IPS-18c (cell line): ENCODE results near the gene FBXO31.
"Not testable (repeated sequence)": the region's sequence is repeated elsewhere in the genome, so short reads cannot be mapped to it uniquely, and the experiment has no call there.

ENCODE experiments used
- H3K4me3 ChIP-seq: 2 replicates; pipeline ENCODE4 v1.7.0; 2013; ENCODE audit warnings: low read depth, mild to moderate bottlenecking, low read length, moderate library complexity; ENCODE audit not compliant: insufficient read depth
- H3K9me3 ChIP-seq: one replicate; pipeline ENCODE4 v1.6.1; 2013; ENCODE audit warnings: mild to moderate bottlenecking, low read length, moderate library complexity; ENCODE audit not compliant: control insufficient read depth, insufficient read depth

Gene FBXO31

GRCh38 chr16:87371261-87371866 lies 12.2 kb downstream of the FBXO31 start:
- H3K4me3 ChIP-seq, result no peak overlapping the region
- H3K9me3 ChIP-seq, result peaks cover 2% of the 10 kb centered on the region

DNA sequence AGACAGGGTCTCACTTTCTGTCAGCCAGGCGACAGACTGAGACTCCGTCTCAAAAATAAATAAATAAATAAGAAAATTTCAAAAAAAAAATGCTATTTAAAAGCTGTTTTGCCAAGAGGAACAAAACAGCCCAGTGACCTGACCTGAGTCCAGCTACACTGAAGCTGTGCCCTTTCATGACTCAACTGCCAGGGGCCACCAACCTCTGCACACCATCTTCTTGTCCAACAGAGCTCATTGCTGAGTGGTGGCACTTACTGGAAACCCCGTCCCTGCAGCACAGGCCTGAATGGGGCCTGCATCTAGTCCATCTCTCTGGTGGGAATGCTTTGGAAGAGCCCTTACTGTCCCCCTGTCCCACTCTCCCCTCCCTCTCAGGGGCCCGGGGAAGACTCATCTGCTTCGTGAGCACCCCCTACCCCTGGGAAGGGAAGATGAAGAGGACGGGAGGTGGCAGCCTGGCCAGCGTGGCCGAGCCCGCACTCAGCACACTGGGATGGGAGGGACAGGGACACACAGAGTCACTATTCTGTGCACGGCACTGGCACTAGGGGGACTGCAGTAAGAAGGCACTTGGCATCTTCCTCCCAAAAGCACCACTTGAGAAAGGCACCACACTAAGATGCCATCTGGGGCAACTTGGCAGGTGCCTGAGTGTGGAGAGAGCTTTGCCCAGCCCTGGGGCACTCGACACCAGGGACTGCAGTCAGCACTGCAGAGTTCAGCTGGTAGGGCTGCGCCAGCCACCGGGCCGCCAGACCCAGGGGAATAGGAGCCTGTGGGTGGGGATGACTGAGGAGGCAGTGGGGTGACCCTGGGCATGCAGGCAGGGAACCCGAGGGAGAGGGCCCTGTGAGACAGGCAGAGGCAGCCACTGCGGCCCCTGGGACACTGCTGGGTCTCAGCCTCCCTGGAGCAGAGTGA lies 13.5 kb downstream of the FBXO31 start:
- H3K4me3 ChIP-seq, result no peak overlapping the region
- peaks cover 2% of the 10 kb centered on the region for H3K9me3 ChIP-seq

DNA sequence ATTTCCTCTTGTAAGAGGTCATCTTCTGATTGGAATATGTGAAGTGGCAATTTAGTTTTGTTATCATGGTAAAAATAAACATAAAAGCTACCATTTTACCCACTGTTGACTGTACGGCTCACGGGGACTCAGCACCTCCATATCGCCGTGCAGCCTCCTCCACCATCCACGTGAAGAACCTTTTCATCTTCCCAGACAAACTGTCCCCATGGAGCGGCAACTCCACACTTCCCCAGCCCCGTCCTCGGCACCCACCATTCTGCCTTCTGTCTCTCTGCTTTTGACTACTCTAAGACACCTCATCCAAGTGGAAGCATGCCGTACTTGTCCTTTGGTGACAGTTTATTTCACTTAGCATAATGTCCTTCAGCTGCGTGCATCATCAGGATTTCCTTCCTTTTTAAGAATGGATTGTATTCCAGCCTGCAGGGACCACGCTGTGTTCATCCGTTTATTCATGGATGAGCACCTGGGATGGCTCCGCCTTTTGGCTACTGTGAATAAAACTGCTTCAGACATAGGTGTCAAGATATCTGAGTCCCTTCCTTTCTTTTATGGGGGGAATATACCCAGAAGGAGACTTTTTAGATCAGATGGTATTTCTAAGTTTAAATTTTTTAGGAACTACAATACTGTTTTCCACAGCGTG lies 14.3 kb downstream of the FBXO31 start:
- peaks cover under 1% of the 10 kb centered on the region for H3K9me3 ChIP-seq
- H3K4me3 ChIP-seq, result no peak overlapping the region

DNA sequence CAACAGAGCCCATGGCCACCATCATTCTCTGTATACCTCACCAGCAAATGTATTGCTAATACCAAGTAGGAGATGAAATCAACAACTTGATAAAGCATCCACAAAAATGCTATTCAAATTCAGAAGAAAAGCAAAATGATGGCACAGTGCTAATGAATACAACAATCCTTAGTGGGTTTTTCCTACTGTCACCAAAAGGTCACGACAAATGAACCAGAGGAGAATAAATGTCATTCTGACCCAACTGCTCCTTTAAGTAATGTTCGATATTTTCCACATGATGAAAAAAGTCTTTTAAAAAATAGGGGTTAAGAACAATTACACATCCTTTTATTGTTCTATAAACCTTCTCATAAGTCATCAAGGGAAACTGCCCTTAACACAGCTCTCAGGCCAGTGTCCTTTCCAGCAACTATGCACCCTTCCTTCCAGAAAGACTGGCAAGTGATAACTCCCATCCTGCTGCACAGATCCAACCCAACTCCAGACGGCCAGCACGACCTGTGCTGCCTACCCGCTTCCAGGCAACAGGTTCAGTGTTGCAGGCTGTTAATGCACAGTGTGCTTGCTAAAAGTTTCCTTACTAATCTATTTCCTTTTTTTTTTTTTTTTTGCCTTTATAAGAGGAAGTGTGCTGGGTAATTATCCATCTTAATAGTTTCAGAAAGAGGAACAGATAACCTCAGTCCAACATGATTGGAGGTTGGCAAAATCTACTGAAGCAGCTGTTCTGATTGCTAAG lies 15.4 kb downstream of the FBXO31 start:
- Histone ChIP-seq H3K4me3 (no peak overlapping the region), H3K9me3 (no peaks in the 10 kb centered on the region)

- no peak overlapping the region for H3K4me3 ChIP-seq
- no peaks in the 10 kb centered on the region for H3K9me3 ChIP-seq
These were observed 16.0 kb downstream of the FBXO31 start for GRCh38 chr16:87367529-87367928.

- Histone ChIP-seq H3K9me3 (no peaks in the 10 kb centered on the region), H3K4me3 (no peak overlapping the region)
These were observed 16.6 kb downstream of the FBXO31 start for GRCh38 chr16:87366930-87367329.

GRCh38 chr16:87366288-87366687 lies 17.3 kb downstream of the FBXO31 start:
- peaks cover under 1% of the 10 kb centered on the region for H3K9me3 ChIP-seq

GRCh38 chr16:87365021-87365713 lies 18.4 kb downstream of the FBXO31 start:
- Histone ChIP-seq H3K9me3 (peaks cover 4% of the 10 kb centered on the region), H3K4me3 (no peak overlapping the region)

More at GRCh38 chr16:87366288-87366687, 17.3 kb downstream of the FBXO31 start:
- no peak overlapping the region for H3K4me3 ChIP-seq

DNA sequence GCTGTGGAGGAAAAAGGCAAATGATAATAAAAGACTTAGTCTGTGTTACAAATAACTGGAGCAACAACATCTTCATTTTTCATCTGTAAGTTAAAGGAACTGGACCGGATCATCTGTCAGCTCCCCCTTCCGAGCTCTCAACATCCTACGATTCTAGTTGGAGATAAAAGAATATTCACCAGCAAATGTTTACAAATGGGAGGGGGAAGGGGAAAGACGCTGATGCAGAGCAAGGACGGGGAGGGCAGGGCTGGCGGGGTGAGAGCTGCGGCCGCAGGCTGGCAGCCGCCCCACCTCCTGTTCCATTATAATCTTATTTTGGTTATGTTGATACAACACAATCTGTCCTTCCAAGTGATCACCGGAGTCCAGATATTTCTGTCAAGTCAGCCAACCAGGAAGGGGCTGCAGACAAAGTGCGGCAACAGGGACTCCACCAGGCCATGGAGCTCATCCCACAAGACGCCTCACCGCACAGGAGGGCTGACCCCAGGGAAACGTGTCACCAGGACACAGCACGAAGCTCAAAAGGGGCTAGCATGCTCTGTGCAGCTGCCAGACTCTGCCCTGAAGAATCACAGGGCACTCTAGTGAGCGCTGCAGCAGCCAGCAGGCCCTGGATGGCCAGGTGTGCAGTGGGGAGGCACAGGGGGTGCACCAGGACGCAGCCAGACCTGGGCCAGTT lies 19.7 kb downstream of the FBXO31 start:
- Histone ChIP-seq H3K4me3 (no peak overlapping the region), H3K9me3 (peaks cover 4% of the 10 kb centered on the region)

DNA sequence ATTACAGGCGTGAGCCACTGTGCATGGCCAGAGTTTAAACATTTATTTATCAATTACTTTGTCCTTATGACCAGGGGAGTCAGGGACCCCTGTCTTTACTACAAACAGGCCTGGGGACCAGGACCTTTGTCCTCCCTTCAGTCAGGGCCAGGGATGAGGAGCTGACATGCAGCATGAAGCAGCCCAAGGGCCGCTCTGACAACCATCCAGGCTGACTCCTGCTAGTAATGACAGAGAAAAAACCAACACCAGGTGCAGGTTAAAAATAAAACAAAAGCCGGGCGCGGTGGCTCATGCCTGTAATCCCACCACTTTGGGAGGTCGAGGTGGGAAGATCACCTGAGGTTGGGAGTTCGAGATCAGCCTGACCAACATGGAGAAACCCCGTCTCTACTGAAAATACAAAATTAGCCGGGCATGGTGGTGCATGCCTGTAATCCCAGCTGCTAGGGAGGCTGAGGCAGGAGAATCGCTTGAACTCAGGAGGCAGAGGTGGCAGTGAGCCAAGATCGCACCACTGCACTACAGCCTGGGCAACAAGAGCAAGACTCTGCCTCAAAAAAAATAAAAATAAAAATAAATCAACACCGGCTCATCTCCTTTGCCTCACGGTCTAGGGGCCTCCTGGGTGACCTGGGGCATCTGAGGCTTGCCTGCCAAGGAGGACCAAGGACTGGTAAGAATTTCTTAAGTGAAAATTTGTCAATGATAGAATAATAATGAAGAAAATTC lies 20.6 kb downstream of the FBXO31 start:
- not testable (repeated sequence) for H3K4me3 ChIP-seq, H3K9me3 ChIP-seq

DNA sequence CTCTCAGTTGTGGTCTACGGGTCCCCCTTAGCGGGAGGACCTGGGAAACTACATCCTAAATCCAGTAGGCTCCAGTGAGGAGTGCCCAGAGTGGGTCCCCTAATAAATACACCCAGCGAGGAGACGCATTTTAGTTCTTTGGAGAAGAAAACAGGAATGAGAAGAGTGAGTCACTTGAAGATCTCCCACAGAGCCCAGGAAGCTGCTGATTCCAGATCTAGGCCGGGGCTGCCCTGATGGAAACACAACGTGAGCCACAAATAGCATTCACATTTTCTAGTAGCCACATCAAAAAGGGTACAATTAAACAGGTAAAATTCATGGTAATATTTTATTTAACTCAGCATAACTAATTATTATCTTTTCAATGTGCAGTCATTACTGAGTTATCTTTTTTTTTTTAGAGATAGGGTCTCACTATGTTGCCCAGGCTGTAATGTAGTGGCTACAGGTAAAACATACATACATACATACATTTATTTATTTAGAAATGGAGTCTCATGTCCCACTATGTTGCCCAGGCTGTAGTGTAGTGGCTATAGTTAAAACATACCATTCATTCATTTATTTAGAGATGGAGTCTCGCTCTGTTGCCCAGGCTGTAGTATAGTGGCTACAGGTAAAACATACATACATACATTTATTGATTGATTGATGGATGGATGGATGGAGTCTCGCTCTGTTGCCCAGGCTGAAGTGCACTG lies 21.5 kb downstream of the FBXO31 start:
- Histone ChIP-seq H3K4me3 (no peak overlapping the region), H3K9me3 (peaks cover 4% of the 10 kb centered on the region)

DNA sequence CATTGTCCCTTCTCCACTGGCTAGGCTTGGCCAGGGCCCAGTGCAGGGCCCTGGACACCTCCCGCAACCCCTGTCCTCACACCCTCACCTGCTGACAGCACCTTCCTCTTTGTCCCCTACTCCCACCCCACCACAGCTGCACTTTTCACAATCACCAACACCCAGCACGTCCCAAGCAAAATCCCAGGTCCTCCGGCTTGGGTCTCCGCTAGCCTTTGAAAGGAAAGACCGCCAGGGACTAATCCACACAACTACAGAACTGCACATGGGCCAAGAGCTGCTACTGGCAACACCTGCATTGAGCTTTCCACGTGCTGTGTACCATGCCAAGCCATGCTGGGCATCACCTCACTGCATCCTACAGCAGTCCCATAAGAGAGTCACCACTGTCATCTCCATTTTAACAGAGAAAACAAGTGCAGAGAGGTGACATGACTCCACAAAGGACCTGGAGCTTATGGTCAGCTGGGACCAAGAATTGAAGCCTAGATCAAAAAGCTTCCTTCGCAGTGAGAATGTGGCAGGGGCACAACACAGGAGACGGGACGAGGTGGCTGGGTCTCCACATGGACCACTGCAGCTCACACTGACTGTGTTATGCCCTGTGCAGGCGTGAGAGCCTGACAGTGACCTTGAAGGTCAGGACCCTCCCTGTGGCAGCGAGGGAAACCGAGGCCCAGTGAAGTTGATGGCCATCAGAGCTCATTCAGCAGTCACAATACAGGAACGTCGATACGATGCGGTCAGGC lies 22.5 kb downstream of the FBXO31 start:
- no peak overlapping the region for H3K4me3 ChIP-seq
- H3K9me3 ChIP-seq, result peaks cover 4% of the 10 kb centered on the region

DNA sequence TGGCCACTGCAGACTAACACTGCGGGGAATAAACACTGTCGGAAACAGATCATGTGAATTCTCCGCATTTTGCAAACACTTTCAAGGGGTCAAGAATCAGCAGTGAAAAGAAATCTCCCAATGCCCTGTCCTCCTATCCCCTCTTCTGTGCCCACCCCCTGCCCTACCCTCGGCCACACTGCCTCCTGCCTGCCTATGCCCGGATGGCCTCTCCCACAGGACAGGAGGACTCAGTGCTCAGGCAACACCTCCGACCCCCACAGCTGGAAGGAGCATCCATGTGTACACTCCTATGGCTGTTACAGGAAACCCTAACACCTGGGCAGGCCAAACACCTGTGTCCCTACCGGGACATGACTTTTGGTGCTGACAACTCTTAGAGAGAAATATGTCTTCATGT lies 24.5 kb downstream of the FBXO31 start:
- Histone ChIP-seq H3K4me3 (no peak overlapping the region), H3K9me3 (peaks cover 4% of the 10 kb centered on the region)

DNA sequence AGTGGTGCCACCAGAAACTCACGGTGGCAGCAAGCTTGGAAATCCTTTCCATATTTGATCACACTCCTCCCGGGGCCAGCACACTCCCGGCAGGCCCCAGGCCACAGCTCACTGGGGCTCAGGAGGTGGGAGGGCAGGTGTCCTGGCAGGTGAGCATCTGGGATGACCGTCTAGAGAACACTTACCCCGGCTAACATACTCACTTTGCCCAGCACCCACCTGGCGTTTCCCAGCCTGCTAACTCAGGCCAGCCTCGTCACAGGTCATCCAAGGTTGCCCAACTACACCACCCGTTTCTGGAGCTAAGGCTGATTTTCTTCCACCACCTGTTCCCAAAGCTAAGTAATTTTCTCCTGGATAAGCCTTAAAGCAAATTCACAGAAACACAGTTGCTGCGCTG lies 24.9 kb downstream of the FBXO31 start:
- H3K9me3 ChIP-seq, result peaks cover 4% of the 10 kb centered on the region
- no peak overlapping the region for H3K4me3 ChIP-seq

DNA sequence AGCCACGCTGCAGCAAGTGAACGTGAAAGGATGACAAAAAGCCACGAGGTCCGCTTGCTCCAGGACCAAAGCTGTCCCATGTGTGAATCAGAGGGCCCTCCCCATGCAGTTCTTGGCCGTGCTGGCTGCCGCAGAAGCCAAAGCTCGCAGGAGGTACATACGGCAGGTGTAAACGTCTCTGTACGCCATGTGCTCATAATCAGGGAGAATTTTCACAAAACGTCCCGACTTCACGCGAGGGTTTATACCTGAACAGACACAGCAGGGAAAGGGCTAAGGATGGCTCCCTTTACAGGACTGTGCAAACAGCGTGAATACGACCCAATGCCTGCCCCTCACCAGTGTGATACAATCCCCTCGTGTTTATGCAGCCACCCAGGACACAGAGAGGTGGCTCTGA lies 25.3 kb downstream of the FBXO31 start:
- no peak overlapping the region for H3K4me3 ChIP-seq
- H3K9me3 ChIP-seq, result peaks cover 4% of the 10 kb centered on the region
